GM12801 (cell line): ENCODE results near the gene KIAA0825.

Experiments used
- TF ChIP-seq, protein P1 (sequence below): IDR thresholded peaks from one replicate; pipeline ENCODE4 v1.5.1; 2011; ENCODE audit warnings: control low read depth; ENCODE audit not compliant: insufficient read length; ENCODE audit errors: extremely low read depth

KIAA0825 gene

DNA sequence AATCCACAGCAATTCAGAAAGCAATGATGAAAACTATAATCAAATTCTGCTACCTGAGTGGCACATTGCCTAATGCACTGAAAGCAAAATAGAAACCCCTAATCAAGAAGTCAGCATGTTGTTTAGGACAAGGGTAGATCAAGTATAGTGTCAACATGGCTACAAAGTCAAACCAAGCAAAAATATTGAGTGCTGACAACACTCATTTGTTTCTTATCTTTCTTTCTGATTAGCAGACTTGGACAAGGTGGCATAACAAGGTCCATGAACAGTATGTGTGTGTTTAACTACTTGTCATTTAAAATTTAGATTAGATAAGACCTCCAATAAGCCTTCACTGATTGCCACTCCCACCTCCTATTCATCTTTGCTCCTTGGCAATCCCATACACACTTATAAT lies 332.4 kb downstream of the KIAA0825 start:
- TF ChIP-seq, protein P1, sequence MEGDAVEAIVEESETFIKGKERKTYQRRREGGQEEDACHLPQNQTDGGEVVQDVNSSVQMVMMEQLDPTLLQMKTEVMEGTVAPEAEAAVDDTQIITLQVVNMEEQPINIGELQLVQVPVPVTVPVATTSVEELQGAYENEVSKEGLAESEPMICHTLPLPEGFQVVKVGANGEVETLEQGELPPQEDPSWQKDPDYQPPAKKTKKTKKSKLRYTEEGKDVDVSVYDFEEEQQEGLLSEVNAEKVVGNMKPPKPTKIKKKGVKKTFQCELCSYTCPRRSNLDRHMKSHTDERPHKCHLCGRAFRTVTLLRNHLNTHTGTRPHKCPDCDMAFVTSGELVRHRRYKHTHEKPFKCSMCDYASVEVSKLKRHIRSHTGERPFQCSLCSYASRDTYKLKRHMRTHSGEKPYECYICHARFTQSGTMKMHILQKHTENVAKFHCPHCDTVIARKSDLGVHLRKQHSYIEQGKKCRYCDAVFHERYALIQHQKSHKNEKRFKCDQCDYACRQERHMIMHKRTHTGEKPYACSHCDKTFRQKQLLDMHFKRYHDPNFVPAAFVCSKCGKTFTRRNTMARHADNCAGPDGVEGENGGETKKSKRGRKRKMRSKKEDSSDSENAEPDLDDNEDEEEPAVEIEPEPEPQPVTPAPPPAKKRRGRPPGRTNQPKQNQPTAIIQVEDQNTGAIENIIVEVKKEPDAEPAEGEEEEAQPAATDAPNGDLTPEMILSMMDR, result no peak

DNA sequence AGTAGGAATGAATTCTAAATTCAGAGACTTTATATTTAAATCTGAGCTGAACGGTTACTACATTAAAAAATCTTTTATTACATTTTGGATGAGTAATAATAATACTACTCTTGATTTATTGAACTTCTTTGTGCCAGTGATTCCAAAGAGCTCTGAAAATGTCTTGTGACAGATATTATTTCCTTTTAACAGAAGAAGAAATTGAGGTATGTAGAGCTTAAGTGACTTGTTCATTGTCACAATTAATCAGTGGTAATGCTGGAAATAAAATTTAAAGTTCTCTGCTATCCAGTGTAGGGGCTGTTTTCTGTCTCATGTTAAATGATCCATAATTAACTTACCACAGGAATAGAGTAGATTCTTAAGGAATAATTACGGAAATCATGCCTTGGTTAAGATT lies 335.3 kb downstream of the KIAA0825 start:
- TF ChIP-seq, protein P1, result no peak

DNA sequence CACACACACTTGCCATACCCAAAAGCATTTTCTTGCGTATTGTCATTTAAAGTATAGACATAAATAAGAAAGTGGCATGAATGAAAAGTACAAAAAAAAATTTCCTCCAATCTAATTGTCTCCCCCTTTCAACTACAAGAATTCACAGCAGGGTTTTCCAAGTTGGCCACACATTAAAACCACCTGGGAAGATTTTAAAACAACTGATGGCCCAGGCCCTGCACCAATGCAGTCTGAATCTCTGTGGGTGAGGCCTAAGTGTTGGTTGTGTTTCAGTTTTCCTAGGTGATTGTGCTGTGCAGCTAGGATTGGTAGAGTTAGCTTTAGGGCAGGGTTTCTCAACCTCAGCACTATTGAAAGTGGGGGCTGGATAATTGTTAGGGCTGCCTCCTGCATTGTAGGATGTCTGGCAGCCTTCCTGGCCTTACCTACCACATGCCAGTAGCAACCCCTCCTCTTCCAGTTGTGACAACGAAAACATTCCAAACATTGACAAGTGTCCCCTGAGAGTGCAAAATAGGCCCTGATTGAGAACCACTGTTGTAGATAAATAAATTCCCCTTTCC lies 337.1 kb downstream of the KIAA0825 start:
- TF ChIP-seq, protein P1, result no peak

DNA sequence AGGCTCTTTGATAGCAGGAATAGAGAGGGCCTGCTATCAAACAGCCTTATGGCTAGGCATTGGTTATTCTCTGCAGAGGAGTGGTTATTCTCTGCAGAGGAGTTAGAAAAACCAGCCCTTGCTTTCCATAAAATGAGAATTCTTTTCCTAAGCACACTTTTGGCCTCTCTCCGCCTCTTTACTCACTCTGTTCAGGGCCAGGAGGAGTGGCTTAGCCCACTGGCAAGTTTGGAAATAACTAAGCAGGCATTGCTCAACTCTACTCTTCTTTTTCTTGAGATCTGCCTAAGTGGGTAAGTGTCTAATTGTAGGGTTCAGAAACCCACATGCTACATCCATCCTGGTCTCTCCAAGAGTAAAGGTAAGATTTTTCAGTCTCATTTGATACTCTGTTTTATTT lies 341.7 kb downstream of the KIAA0825 start:
- TF ChIP-seq, protein P1, result no peak

DNA sequence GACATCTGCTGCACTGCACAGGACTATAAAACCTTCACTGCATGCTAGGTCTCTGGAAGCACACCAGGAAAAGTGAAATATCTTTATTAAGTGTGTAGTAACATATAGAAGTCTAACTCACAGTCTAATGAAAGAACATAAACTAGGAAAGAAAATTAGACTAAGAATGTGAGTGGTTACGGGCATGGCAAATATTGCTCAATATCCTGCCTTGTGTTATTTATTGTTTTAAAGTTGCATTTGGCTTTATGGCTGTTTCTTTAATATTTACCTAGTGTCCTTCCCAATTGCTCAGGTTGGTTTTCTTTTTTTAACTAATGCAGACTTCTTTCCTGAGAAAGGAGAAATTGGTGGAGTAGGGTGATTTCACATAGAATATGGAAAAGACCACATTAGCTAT lies 342.4 kb downstream of the KIAA0825 start:
- TF ChIP-seq, protein P1, result no peak

DNA sequence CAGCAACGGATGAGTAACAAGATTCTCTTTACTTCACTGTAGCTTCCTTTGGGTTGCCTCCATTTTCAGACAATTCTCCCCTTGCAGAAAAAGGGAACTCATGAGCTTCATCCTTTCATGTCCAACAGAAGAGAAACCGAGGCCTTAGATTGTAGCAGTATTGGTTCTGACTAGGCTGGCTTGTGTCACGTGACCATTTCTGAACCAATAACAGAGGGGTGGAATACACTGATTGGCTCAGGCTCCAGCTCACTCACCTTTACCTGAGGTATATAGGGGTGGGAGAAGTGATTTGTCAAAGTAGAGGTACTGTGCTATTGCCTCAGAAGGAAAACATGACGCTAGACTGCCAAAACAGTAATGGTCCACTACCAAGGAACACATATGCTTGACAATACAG lies 343.7 kb downstream of the KIAA0825 start:
- TF ChIP-seq, protein P1, result no peak

DNA sequence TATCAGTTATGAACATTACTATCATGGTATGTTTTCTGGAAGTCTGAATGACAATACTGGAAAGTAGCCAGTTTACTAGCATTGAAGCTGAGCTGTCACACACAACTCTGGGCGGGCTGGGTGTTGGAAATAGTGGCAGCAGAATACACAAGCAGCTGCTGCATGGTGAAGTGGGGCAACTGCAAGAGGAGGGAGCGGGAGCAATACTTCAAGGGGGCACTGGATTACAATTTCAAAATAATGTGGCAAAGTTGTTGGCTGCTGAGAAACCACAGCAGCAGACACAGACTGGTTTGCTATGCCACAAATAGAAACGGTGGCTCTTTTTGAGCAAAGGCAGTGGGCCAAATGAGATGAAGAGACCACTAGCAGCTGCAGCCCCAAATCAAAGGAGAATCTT lies 350.2 kb downstream of the KIAA0825 start:
- TF ChIP-seq, protein P1, result no peak

DNA sequence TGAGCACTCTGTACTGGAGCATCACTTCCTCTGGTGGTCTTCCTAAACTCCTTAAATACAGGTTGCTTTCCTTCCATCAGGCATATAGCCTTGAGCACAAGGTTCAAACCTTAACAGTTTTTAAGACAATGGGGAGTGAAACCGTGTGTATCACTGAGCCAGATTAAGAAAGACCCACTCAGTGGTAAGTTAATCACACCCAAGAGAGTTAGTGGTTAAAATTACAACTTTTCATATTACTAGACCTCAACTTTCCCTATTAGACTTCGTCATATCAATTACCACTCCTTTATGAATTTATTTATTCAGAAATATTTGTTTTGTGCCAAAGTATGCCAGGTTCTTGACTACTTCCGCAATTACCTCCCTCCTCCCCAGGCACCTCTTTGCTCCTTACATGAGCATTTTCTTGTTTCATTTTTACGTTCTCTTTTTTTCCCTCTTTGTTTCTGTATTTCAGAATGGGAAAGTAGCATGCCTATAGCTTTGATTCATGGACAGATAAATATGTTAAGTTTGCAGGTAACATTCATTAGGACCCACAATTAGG lies 351.0 kb downstream of the KIAA0825 start:
- TF ChIP-seq, protein P1, result no peak
